Lower leg skin (tissue), 3 donors: ENCODE results near the gene GPBP1.
"Not testable (repeated sequence)": the region's sequence is repeated elsewhere in the genome, so short reads cannot be mapped to it uniquely, and the experiment has no call there.

ENCODE experiments used
- CTCF ChIP-seq, 3 donors: fragments of 450-650 bp; IDR thresholded peaks; one replicate each; pipeline ENCODE4 v1.5.1; 2016; ENCODE audit warnings: antibody characterized with exemption in 3 of 3, mild to moderate bottlenecking in 3 of 3, moderate library complexity in 2 of 3
- POLR2A ChIP-seq, 2 donors: fragments of 450-650 bp; IDR thresholded peaks; one replicate each; pipeline ENCODE4 v1.6.1; 2016 to 2017; ENCODE audit warnings: antibody characterized with exemption in 2 of 2, mild to moderate bottlenecking in 1 of 2, moderate library complexity in 1 of 2

GRCh38 chr5:57192832-57193231 is 19.0 kb downstream of the GPBP1 start:
- TF ChIP-seq CTCF, POLR2A (IDR thresholded peaks at IDR 0.05): not testable (repeated sequence)
